ENCODE data around the gene PAQR6. TPM values are rescaled to one million over a fixed set of nuclear protein-coding genes. Genes with fewer than 3 reads are reported as not detected.

The PAQR6 gene
- total RNA-seq, 1 donor from 2014 or later, result 2.0 TPM

DNA sequence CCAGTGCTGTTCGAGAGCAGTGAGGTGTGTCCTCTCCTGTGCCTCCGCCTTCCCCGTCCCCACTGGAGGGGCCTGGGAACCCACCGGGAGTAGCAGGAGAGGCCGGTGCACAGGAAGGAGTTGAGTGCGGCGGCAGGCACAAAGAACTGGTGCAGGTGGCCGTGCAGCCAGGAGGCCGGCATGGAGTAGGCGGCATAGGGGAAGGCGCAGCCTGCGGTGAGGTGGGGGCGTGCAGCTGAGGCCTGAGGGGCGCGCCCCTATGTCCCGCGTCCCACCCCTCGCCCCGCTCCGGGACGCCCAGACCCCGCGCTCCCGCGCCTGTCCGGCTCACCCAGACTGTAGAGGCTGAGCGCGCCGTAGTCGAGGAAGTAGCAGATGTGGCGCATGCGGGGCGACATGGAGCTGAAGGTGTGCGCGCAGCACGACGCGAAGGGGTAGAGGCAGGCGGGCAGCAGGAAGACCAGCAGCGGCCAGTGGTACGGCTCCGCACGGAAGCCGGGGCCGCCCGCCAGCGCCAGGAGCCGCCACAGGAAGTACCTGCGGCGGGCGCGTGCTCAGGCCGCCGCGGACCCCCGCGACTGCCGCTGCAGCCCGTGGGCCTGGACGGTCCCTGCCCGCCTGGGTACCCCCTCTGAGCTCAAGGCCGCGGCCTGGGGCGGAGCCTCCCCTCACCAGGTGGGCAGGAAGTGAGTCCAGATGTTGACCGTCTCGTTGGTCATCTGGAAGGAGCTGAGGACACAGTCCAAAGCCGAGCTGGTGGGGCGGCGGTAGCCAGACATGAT is 2.2 kb downstream of the PAQR6 start:
- no peak overlapping the region for H3K27ac ChIP-seq
- no peaks in the 10 kb centered on the region for H3K27me3 ChIP-seq
- intact Hi-C loops (cut with DNase I), result no loop called here
- H3K4me1 ChIP-seq, result peaks cover 32% of the 10 kb centered on the region
- no peaks in the 10 kb centered on the region for H3K9me3 ChIP-seq
- no peak for DNase-seq (ENCODE audit: extremely low spot score in 2 of 2)
- H3K36me3 ChIP-seq, result peaks cover 0 to 18% of the 10 kb centered on the region in 2 donors
- TF ChIP-seq POLR2A (IDR thresholded peaks at IDR 0.05), result no peak
- TF ChIP-seq POLR2AphosphoS5 (IDR thresholded peaks at IDR 0.05; ENCODE audit: insufficient read depth in 1 of 2, low read depth in 1 of 2), result no peak
- TF ChIP-seq, protein P1, sequence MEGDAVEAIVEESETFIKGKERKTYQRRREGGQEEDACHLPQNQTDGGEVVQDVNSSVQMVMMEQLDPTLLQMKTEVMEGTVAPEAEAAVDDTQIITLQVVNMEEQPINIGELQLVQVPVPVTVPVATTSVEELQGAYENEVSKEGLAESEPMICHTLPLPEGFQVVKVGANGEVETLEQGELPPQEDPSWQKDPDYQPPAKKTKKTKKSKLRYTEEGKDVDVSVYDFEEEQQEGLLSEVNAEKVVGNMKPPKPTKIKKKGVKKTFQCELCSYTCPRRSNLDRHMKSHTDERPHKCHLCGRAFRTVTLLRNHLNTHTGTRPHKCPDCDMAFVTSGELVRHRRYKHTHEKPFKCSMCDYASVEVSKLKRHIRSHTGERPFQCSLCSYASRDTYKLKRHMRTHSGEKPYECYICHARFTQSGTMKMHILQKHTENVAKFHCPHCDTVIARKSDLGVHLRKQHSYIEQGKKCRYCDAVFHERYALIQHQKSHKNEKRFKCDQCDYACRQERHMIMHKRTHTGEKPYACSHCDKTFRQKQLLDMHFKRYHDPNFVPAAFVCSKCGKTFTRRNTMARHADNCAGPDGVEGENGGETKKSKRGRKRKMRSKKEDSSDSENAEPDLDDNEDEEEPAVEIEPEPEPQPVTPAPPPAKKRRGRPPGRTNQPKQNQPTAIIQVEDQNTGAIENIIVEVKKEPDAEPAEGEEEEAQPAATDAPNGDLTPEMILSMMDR (IDR thresholded peaks at IDR 0.05), result no peak
- H3K4me3 ChIP-seq, result peak overlapping the region; percentile 26 to 29

GRCh38 chr1:156244712-156245111 is 3.1 kb downstream of the PAQR6 start:
- H3K36me3 ChIP-seq, result peaks cover 0 to 18% of the 10 kb centered on the region in 2 donors
- intact Hi-C loops (cut with DNase I), result no loop called here

DNA sequence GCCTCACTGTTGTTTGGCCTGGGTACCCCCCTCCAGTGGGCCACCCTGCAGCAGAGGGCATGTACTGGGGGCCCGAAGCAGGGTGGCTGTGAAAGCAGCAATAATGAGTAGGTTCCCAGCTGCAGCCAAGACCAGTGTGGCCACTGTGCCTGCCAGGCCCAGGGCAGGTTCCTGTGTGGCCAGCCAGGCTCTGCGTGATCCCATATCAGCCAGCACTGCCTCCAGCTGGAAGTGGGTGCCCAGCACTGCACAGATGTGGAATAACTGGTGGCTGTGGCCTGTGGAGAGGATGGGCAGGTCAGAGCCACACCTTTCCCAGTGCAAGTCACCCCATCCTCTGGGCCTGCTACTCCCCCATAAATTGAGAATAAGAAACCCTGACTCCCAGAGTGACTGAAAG is 3.7 kb downstream of the PAQR6 start:
- Histone ChIP-seq H3K36me3 (peaks cover 0 to 18% of the 10 kb centered on the region in 2 donors), H3K27ac (no peak overlapping the region), H3K27me3 (no peaks in the 10 kb centered on the region), H3K4me3 (no peak overlapping the region), H3K4me1 (peaks cover 32% of the 10 kb centered on the region), H3K9me3 (no peaks in the 10 kb centered on the region)
- intact Hi-C loops (cut with DNase I), result no loop called here
- TF ChIP-seq POLR2A (IDR thresholded peaks at IDR 0.05) (no peak), POLR2AphosphoS5 (IDR thresholded peaks at IDR 0.05; ENCODE audit: insufficient read depth in 1 of 2, low read depth in 1 of 2) (no peak)
- TF ChIP-seq, protein P1 (IDR thresholded peaks at IDR 0.05), result no peak
- DNase-seq (ENCODE audit: extremely low spot score in 2 of 2), result no peak

More at GRCh38 chr1:156244712-156245111, 3.1 kb downstream of the PAQR6 start:
- no peak for DNase-seq (ENCODE audit: extremely low spot score in 2 of 2)
- Histone ChIP-seq H3K27ac (no peak overlapping the region), H3K4me3 (no peak overlapping the region), H3K4me1 (peaks cover 32% of the 10 kb centered on the region), H3K9me3 (no peaks in the 10 kb centered on the region), H3K27me3 (no peaks in the 10 kb centered on the region)
- no peak for TF ChIP-seq POLR2AphosphoS5 (IDR thresholded peaks at IDR 0.05; ENCODE audit: insufficient read depth in 1 of 2, low read depth in 1 of 2)
- no peak for TF ChIP-seq POLR2A (IDR thresholded peaks at IDR 0.05)
- TF ChIP-seq, protein P1 (IDR thresholded peaks at IDR 0.05), result no peak

GRCh38 chr1:156242738-156243137 is 5.1 kb downstream of the PAQR6 start:
- TF ChIP-seq POLR2AphosphoS5 (IDR thresholded peaks at IDR 0.05; ENCODE audit: insufficient read depth in 1 of 2, low read depth in 1 of 2) (no peak), POLR2A (IDR thresholded peaks at IDR 0.05) (no peak)
- TF ChIP-seq, protein P1 (IDR thresholded peaks at IDR 0.05), result no peak
- peaks cover 27% of the 10 kb centered on the region for H3K4me1 ChIP-seq
- no peak for DNase-seq (ENCODE audit: extremely low spot score in 2 of 2)
- H3K4me3 ChIP-seq, result no peak overlapping the region
- intact Hi-C loops (cut with DNase I), result no loop called here
- H3K27me3 ChIP-seq, result no peaks in the 10 kb centered on the region
- H3K36me3 ChIP-seq, result peaks cover 0 to 31% of the 10 kb centered on the region in 2 donors
- H3K9me3 ChIP-seq, result no peaks in the 10 kb centered on the region
- H3K27ac ChIP-seq, result no peak overlapping the region

DNA sequence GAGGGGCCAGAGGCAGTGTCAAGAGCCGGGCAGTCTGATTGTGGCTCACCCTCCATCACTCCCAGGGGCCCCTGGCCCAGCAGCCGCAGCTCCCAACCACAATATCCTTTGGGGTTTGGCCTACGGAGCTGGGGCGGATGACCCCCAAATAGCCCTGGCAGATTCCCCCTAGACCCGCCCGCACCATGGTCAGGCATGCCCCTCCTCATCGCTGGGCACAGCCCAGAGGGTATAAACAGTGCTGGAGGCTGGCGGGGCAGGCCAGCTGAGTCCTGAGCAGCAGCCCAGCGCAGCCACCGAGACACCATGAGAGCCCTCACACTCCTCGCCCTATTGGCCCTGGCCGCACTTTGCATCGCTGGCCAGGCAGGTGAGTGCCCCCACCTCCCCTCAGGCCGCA is 5.9 kb downstream of the PAQR6 start, which contains the start of gene BGLAP:
BGLAP (plus strand) TSS at position 259 of the 400 bp plus-strand sequence; CDS start at position 307, 48 bp downstream.
- no peak within 1 kb of the TSS for H3K27ac ChIP-seq

More for the DNA sequence above, 5.9 kb downstream of the PAQR6 start, which contains the start of gene BGLAP:
- Histone ChIP-seq H3K9me3 (no peaks in the 10 kb centered on the region), H3K36me3 (peaks cover 0 to 39% of the 10 kb centered on the region in 2 donors), H3K27me3 (no peaks in the 10 kb centered on the region), H3K4me3 (no peak within 1 kb of the TSS), H3K4me1 (peaks cover 19% of the 10 kb centered on the region)
- intact Hi-C loops (cut with DNase I), result no loop called here
- TF ChIP-seq, protein P1 (IDR thresholded peaks at IDR 0.05), result no peak
- TF ChIP-seq POLR2A (IDR thresholded peaks at IDR 0.05) (no peak), POLR2AphosphoS5 (IDR thresholded peaks at IDR 0.05; ENCODE audit: insufficient read depth in 1 of 2, low read depth in 1 of 2) (no peak)
- DNase-seq (ENCODE audit: extremely low spot score in 2 of 2), result no peak
